Measurements from ENCODE around the gene RBM20. TPM values are rescaled to one million over a fixed set of nuclear protein-coding genes. Genes with fewer than 3 reads are reported as not detected.

The RBM20 gene
- total RNA-seq, 4 donors from 2014 or later, result 7.4 to 18.4 (median 10.2) TPM

GRCh38 chr10:110777661-110778060 lies 133.5 kb downstream of the RBM20 start:
- intact Hi-C loops (cut with DNase I; ENCODE audit: low total_unique reads) (loop anchor here (5.0 kb wide), 1 partner anchor 95 kb away; no protein-coding TSS in a partner anchor), in situ Hi-C loops (cut with MboI; ENCODE audit: low sequenced_read_pairs in 4 of 4) (loop anchor here in 2 of 4 donors (25.0 kb wide), 1 partner anchor 165 kb away; no protein-coding TSS in a partner anchor)
- no peak for TF ChIP-seq POLR2A (IDR thresholded peaks at IDR 0.05)
- no peak for TF ChIP-seq CTCF (IDR thresholded peaks at IDR 0.05 in 4 of 5, conservative IDR thresholded peaks at IDR 0.05 in 1 of 5)
- Histone ChIP-seq H3K27me3 (no peaks in the 10 kb centered on the region), H3K36me3 (no peaks in the 10 kb centered on the region), H3K9me3 (no peaks in the 10 kb centered on the region), H3K4me1 (peaks cover 52 to 66% of the 10 kb centered on the region in 2 donors), H3K4me3 (no peak overlapping the region), H3K27ac (peak overlapping the region in 3 of 4 donors; percentile 23 to 61 (median 32))
- DNase-seq (no peak), ATAC-seq (peak in 1 of 2 donors; percentile 43)

GRCh38 chr10:110778211-110778610 lies 134.1 kb downstream of the RBM20 start:
- in situ Hi-C loops (cut with MboI; ENCODE audit: low sequenced_read_pairs in 4 of 4), result loop anchor here in 2 of 4 donors (25.0 kb wide), 1 partner anchor 166 kb away; no protein-coding TSS in a partner anchor
- TF ChIP-seq POLR2A (IDR thresholded peaks at IDR 0.05) (no peak), CTCF (IDR thresholded peaks at IDR 0.05 in 4 of 5, conservative IDR thresholded peaks at IDR 0.05 in 1 of 5) (no peak)
- peaks cover 47 to 62% of the 10 kb centered on the region in 2 donors for H3K4me1 ChIP-seq

GRCh38 chr10:110779489-110779888 lies 135.4 kb downstream of the RBM20 start:
- Histone ChIP-seq H3K4me3 (no peak overlapping the region), H3K27me3 (no peaks in the 10 kb centered on the region), H3K36me3 (no peaks in the 10 kb centered on the region), H3K4me1 (peaks cover 50 to 60% of the 10 kb centered on the region in 2 donors), H3K27ac (no peak overlapping the region), H3K9me3 (no peaks in the 10 kb centered on the region)
- intact Hi-C loops (cut with DNase I; ENCODE audit: low total_unique reads) (loop anchor here (5.0 kb wide), 1 partner anchor 97 kb away; no protein-coding TSS in a partner anchor), in situ Hi-C loops (cut with MboI; ENCODE audit: low sequenced_read_pairs in 4 of 4) (loop anchor here in 2 of 4 donors (25.0 kb wide), 1 partner anchor 167 kb away; no protein-coding TSS in a partner anchor)
- ATAC-seq (no peak), DNase-seq (no peak)
- TF ChIP-seq CTCF (IDR thresholded peaks at IDR 0.05 in 4 of 5, conservative IDR thresholded peaks at IDR 0.05 in 1 of 5) (no peak), POLR2A (IDR thresholded peaks at IDR 0.05) (no peak)

More at GRCh38 chr10:110778211-110778610, 134.1 kb downstream of the RBM20 start:
- Histone ChIP-seq H3K4me3 (no peak overlapping the region), H3K27me3 (no peaks in the 10 kb centered on the region), H3K36me3 (no peaks in the 10 kb centered on the region), H3K9me3 (no peaks in the 10 kb centered on the region), H3K27ac (peak overlapping the region in 3 of 4 donors; percentile 23 to 61 (median 32))
- ATAC-seq (no peak), DNase-seq (no peak)
- intact Hi-C loops (cut with DNase I; ENCODE audit: low total_unique reads), result loop anchor here (5.0 kb wide), 1 partner anchor 96 kb away; no protein-coding TSS in a partner anchor

- Histone ChIP-seq H3K36me3 (no peaks in the 10 kb centered on the region), H3K27ac (peak overlapping the region; percentile 65 to 82 (median 68)), H3K4me1 (peaks cover 51 to 55% of the 10 kb centered on the region in 2 donors), H3K4me3 (no peak overlapping the region), H3K9me3 (no peaks in the 10 kb centered on the region), H3K27me3 (no peaks in the 10 kb centered on the region)
- intact Hi-C loops (cut with DNase I; ENCODE audit: low total_unique reads), result loop anchor here (1.0 to 2.0 kb wide), 2 partner anchors 34 to 170 kb away; no protein-coding TSS in a partner anchor
- TF ChIP-seq CTCF (IDR thresholded peaks at IDR 0.05 in 4 of 5, conservative IDR thresholded peaks at IDR 0.05 in 1 of 5) (peak in 4 of 5 experiments; percentile 19 to 55 (median 42)), POLR2A (IDR thresholded peaks at IDR 0.05) (no peak)
- in situ Hi-C loops (cut with MboI; ENCODE audit: low sequenced_read_pairs in 4 of 4), result loop anchor here in 2 of 4 donors (25.0 kb wide), 1 partner anchor 168 kb away; no protein-coding TSS in a partner anchor
- peak; percentile 81 to 90 for ATAC-seq
- peak; percentile 79 to 90 for DNase-seq
These were observed 136.6 kb downstream of the RBM20 start for GRCh38 chr10:110780704-110781103.
